GM23338 (cell line): ENCODE measurements around the gene STIM2. TPM values are rescaled to one million over a fixed set of nuclear protein-coding genes. Genes with fewer than 3 reads are reported as not detected.

Source experiments
- ATAC-seq: fragments of 200-7000 bp; cut with Tn5 transposase; 3 replicates; pipeline ENCODE4 v1.9.1; 2020
- DNase-seq: peaks from one replicate; pipeline ENCODE4 v3.0.0-alpha.2; 2015; ENCODE audit warnings: low spot score
- H2AFZ ChIP-seq: fragments of 200-600 bp; sonication (generic); 2 replicates; pipeline ENCODE4 v1.8.0; 2016; ENCODE audit warnings: antibody characterized with exemption, mild to moderate bottlenecking, moderate library complexity
- H3F3A ChIP-seq: fragments of 200-600 bp; sonication (generic); replicated peaks from 2 replicates; pipeline ENCODE4 v1.8.0; 2017; ENCODE audit warnings: antibody characterized with exemption, mixed run types, low read depth
- H3K27ac ChIP-seq: fragments of 200-600 bp; sonication (generic); 2 replicates; pipeline ENCODE4 v1.6.1; 2016; ENCODE audit warnings: low read depth
- H3K27me3 ChIP-seq: fragments of 200-600 bp; sonication (generic); 2 replicates; pipeline ENCODE4 v1.8.0; 2016; ENCODE audit warnings: mild to moderate bottlenecking, mixed run types, moderate library complexity; ENCODE audit not compliant: insufficient read depth
- H3K36me3 ChIP-seq: fragments of 200-600 bp; sonication (generic); 2 replicates; pipeline ENCODE4 v1.8.0; 2016; ENCODE audit warnings: mild to moderate bottlenecking; ENCODE audit not compliant: insufficient read depth
- H3K4me1 ChIP-seq: fragments of 200-600 bp; sonication (generic); 2 replicates; pipeline ENCODE4 v1.8.0; 2016; ENCODE audit warnings: mild to moderate bottlenecking, moderate library complexity; ENCODE audit not compliant: insufficient read depth
- H3K4me2 ChIP-seq: fragments of 200-600 bp; sonication (generic); 2 replicates; pipeline ENCODE4 v1.7.1; 2017; ENCODE audit warnings: mixed run types
- H3K4me3 ChIP-seq: fragments of 200-600 bp; sonication (generic); 2 replicates; pipeline ENCODE4 v1.6.1; 2016; ENCODE audit warnings: mixed run types
- H3K79me2 ChIP-seq: fragments of 200-600 bp; sonication (generic); replicated peaks from 2 replicates; pipeline ENCODE4 v1.8.0; 2017; ENCODE audit warnings: mild to moderate bottlenecking; ENCODE audit not compliant: insufficient read depth
- H3K9me2 ChIP-seq: fragments of 200-600 bp; sonication (generic); 2 replicates; pipeline ENCODE4 v1.8.0; 2017; ENCODE audit not compliant: insufficient read depth
- H4K20me1 ChIP-seq: fragments of 200-600 bp; sonication (generic); replicated peaks from 2 replicates; pipeline ENCODE4 v1.8.0; 2017; ENCODE audit warnings: mild to moderate bottlenecking; ENCODE audit not compliant: insufficient read depth
- H3K27ac Mint-ChIP-seq: 2 replicates; pipeline ENCODE4 v1.8.0; 2020; ENCODE audit warnings: inconsistent platforms, mild to moderate bottlenecking, moderate library complexity, mixed read lengths
- H3K27me3 Mint-ChIP-seq: 3 replicates; pipeline ENCODE4 v1.8.0; 2022; ENCODE audit warnings: low read depth, mild to moderate bottlenecking, moderate library complexity, mixed read lengths, inconsistent platforms; ENCODE audit not compliant: insufficient read depth, poor library complexity
- H3K36me3 Mint-ChIP-seq: 3 replicates; pipeline ENCODE4 v1.8.0; 2021; ENCODE audit warnings: low read depth, mild to moderate bottlenecking, inconsistent platforms, moderate library complexity, mixed read lengths
- H3K4me1 Mint-ChIP-seq: 3 replicates; pipeline ENCODE4 v1.8.0; 2020; ENCODE audit warnings: mild to moderate bottlenecking, inconsistent platforms, mixed read lengths
- H3K4me3 Mint-ChIP-seq: 3 replicates; pipeline ENCODE4 v1.8.0; 2021; ENCODE audit warnings: moderate library complexity, mild to moderate bottlenecking, inconsistent platforms, mixed read lengths
- H3K9me3 Mint-ChIP-seq: 3 replicates; pipeline ENCODE4 v1.8.0; 2020; ENCODE audit warnings: moderate library complexity, mild to moderate bottlenecking, inconsistent platforms, mixed read lengths
- CREB1 ChIP-seq: fragments of 250-450 bp; sonication (Bioruptor Pico); IDR thresholded peaks from 2 replicates; pipeline ENCODE4 v1.5.0; 2020; ENCODE audit warnings: low read depth, mild to moderate bottlenecking, moderate library complexity
- EZH2 ChIP-seq: fragments of 200-600 bp; sonication (generic); IDR thresholded peaks from one replicate; pipeline ENCODE4 v1.8.0; 2017; ENCODE audit warnings: antibody characterized with exemption, mild to moderate bottlenecking, low read depth; ENCODE audit not compliant: unreplicated experiment
- EZH2phosphoT487 ChIP-seq: fragments of 200-600 bp; sonication (generic); IDR thresholded peaks from one replicate; pipeline ENCODE4 v1.8.1; 2018; ENCODE audit warnings: antibody characterized with exemption; ENCODE audit not compliant: unreplicated experiment
- JUNB ChIP-seq: IDR thresholded peaks from one replicate; pipeline ENCODE4 v1.6.1; 2016; ENCODE audit warnings: antibody characterized with exemption; ENCODE audit not compliant: unreplicated experiment
- NANOG ChIP-seq: IDR thresholded peaks from 2 replicates; pipeline ENCODE4 v1.6.1; 2016; ENCODE audit warnings: antibody characterized with exemption, borderline replicate concordance
- POLR2AphosphoS5 ChIP-seq: IDR thresholded peaks from 2 replicates; pipeline ENCODE4 v1.6.1; 2016; ENCODE audit warnings: antibody characterized with exemption, low read depth
- STAT1 ChIP-seq: IDR thresholded peaks from one replicate; pipeline ENCODE4 v1.6.1; 2016; ENCODE audit warnings: antibody characterized with exemption; ENCODE audit not compliant: unreplicated experiment
- ZNF114 ChIP-seq: fragments of 250-450 bp; sonication (Bioruptor Pico); IDR thresholded peaks from 2 replicates; pipeline ENCODE4 v1.5.0; 2020; ENCODE audit warnings: mild to moderate bottlenecking, moderate library complexity
- ZNF331 ChIP-seq: fragments of 250-450 bp; sonication (Bioruptor Pico); IDR thresholded peaks from 2 replicates; pipeline ENCODE4 v1.5.0; 2020; ENCODE audit warnings: low read depth, mild to moderate bottlenecking, moderate library complexity
- polyA plus RNA-seq: library from polyadenylated mRNA; unstranded; fragments of >200 nt; fragmentation: Nextera tagmentation; extraction: Ambion mirVana; gene quantifications from 2 replicates; pipeline ENCODE4 v1.2.1, GENCODE V29; 2016
- total RNA-seq: library from RNA; depleted of rRNA; stranded (reverse); fragments of >200 nt; shearing (Covaris generic); gene quantifications from 2 replicates; pipeline ENCODE4 v1.2.3, GENCODE V29; 2014
- TF ChIP-seq, protein P1 (sequence below), 2 experiments: fragments of 200-600 bp in 1 of 2; sonication (generic) in 1 of 2; conservative IDR thresholded peaks; 2 replicates each; pipeline versions ENCODE4 v1.5.1 to v1.6.1; 2016 to 2017; ENCODE audit warnings: antibody characterized with exemption in 2 of 2, low read depth in 2 of 2, mild to moderate bottlenecking in 2 of 2, moderate library complexity in 1 of 2
- TF ChIP-seq, protein P2 (sequence below): IDR thresholded peaks from one replicate; pipeline ENCODE4 v1.6.1; 2018; ENCODE audit warnings: antibody characterized with exemption; ENCODE audit not compliant: unreplicated experiment

STIM2 gene
- total and polyA plus RNA-seq, 2 experiments from 2014 or later, result 13.1 to 17.8 TPM

DNA sequence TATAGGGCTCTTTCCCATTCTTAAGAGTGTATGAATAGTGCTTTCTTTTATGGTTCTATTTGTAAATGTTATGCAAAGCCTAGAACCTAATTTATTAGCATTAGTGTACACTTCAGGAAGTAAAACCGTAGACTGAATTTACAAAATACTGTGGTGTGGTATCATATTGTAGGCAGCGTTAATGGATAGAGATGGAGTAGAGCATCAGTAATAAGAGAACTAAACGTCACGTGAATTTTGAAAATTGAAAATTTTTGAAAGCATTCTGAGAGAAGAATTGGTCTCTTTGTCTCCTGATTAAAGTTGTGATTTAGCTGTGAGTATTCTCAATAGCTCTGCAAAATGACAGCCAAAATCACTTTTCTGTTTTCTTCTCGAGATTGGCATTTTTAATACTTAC lies 2.9 kb downstream of the STIM2 start (continued):
- TF ChIP-seq ZNF114 (CRISPR knock-in tag) (no peak), POLR2AphosphoS5 (no peak), EZH2 (no peak), NANOG (no peak)

DNA sequence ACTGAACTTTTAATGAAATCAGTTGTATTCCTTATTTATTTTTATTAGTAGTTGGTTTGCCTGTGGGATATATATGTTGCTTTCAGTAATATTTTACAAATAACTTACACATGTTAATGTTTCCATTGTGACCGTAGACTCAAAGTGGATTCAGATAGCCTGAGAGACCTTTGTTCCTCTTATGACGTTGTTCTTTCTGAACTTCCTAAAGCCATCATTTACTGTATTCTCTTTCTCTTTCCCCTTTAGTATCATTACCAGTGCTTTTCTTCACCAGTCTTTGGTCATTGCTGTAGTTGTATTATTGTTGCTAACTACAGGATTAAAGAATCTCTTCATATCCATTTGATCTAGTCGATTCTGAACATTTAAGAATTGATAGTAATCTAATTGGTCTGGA lies 4.3 kb downstream of the STIM2 start:
- TF ChIP-seq EZH2 (no peak), NANOG (no peak), JUNB (no peak), ZNF114 (CRISPR knock-in tag) (no peak), ZNF331 (CRISPR knock-in tag) (no peak)
- TF ChIP-seq, protein P1, sequence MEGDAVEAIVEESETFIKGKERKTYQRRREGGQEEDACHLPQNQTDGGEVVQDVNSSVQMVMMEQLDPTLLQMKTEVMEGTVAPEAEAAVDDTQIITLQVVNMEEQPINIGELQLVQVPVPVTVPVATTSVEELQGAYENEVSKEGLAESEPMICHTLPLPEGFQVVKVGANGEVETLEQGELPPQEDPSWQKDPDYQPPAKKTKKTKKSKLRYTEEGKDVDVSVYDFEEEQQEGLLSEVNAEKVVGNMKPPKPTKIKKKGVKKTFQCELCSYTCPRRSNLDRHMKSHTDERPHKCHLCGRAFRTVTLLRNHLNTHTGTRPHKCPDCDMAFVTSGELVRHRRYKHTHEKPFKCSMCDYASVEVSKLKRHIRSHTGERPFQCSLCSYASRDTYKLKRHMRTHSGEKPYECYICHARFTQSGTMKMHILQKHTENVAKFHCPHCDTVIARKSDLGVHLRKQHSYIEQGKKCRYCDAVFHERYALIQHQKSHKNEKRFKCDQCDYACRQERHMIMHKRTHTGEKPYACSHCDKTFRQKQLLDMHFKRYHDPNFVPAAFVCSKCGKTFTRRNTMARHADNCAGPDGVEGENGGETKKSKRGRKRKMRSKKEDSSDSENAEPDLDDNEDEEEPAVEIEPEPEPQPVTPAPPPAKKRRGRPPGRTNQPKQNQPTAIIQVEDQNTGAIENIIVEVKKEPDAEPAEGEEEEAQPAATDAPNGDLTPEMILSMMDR (conservative IDR thresholded peaks at IDR 0.05; ENCODE audit: low read depth in 2 of 2), result no peak
- Histone ChIP-seq H3K9me2 (no peaks in the 10 kb centered on the region), H3K79me2 (peaks cover 81% of the 10 kb centered on the region), H3K27ac (no peak overlapping the region), H3K4me3 (no peak overlapping the region), H3F3A (peaks cover 4% of the 10 kb centered on the region; the same call in 1 of the 2 replicates), H3K4me2 (no peak overlapping the region), H2AFZ (no peak overlapping the region), H4K20me1 (peaks cover 17% of the 10 kb centered on the region), H3K36me3 (no peaks in the 10 kb centered on the region), H3K27me3 (peaks cover 20% of the 10 kb centered on the region), H3K4me1 (peaks cover 32% of the 10 kb centered on the region)
- H3K9me3 Mint-ChIP-seq, result no peaks in the 10 kb centered on the region
- H3K36me3 Mint-ChIP-seq, result no peaks in the 10 kb centered on the region; the same call in 2 of the 3 replicates
- peaks cover 53% of the 10 kb centered on the region for H3K4me1 Mint-ChIP-seq
- peaks cover 4% of the 10 kb centered on the region for H3K27me3 Mint-ChIP-seq
- no peak overlapping the region for H3K4me3 Mint-ChIP-seq
- DNase-seq, result no peak
- no peak for ATAC-seq
- no peak overlapping the region for H3K27ac Mint-ChIP-seq

DNA sequence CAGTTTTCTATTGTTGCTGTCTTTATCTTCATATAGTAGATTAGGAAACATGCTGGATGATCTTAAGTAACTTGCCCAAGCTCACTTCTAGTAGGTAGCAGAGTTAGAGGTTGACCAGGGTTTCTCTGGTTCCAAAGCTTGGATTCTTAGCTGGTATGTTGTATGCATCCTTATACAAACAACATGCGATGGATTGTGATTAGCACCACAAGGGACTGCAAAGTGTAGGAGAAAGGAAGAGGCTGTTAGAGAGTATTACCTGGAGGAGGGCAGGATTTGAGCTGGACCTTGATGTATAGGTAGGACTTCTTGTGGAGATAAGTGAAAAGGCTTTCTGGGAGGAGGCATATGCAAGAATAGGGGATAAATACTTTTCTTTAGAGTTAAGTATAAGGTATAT lies 5.6 kb downstream of the STIM2 start:
- Histone ChIP-seq H3K79me2 (peaks cover 91% of the 10 kb centered on the region), H3K4me2 (peak overlapping the region; percentile 9), H2AFZ (no peak overlapping the region), H3F3A (peaks cover 4% of the 10 kb centered on the region; the same call in 1 of the 2 replicates), H3K27ac (no peak overlapping the region), H3K9me2 (no peaks in the 10 kb centered on the region), H4K20me1 (peaks cover 17% of the 10 kb centered on the region), H3K4me1 (peaks cover 30% of the 10 kb centered on the region), H3K36me3 (no peaks in the 10 kb centered on the region), H3K27me3 (peaks cover 20% of the 10 kb centered on the region), H3K4me3 (no peak overlapping the region)
- Mint-ChIP-seq H3K9me3 (no peaks in the 10 kb centered on the region), H3K36me3 (no peaks in the 10 kb centered on the region), H3K4me3 (no peak overlapping the region), H3K27ac (no peak overlapping the region), H3K27me3 (no peaks in the 10 kb centered on the region), H3K4me1 (peaks cover 53% of the 10 kb centered on the region)
- ATAC-seq (peak; percentile 43), DNase-seq (peak; percentile 34)
- TF ChIP-seq, protein P2, sequence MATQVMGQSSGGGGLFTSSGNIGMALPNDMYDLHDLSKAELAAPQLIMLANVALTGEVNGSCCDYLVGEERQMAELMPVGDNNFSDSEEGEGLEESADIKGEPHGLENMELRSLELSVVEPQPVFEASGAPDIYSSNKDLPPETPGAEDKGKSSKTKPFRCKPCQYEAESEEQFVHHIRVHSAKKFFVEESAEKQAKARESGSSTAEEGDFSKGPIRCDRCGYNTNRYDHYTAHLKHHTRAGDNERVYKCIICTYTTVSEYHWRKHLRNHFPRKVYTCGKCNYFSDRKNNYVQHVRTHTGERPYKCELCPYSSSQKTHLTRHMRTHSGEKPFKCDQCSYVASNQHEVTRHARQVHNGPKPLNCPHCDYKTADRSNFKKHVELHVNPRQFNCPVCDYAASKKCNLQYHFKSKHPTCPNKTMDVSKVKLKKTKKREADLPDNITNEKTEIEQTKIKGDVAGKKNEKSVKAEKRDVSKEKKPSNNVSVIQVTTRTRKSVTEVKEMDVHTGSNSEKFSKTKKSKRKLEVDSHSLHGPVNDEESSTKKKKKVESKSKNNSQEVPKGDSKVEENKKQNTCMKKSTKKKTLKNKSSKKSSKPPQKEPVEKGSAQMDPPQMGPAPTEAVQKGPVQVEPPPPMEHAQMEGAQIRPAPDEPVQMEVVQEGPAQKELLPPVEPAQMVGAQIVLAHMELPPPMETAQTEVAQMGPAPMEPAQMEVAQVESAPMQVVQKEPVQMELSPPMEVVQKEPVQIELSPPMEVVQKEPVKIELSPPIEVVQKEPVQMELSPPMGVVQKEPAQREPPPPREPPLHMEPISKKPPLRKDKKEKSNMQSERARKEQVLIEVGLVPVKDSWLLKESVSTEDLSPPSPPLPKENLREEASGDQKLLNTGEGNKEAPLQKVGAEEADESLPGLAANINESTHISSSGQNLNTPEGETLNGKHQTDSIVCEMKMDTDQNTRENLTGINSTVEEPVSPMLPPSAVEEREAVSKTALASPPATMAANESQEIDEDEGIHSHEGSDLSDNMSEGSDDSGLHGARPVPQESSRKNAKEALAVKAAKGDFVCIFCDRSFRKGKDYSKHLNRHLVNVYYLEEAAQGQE, result no peak
- no peak for TF ChIP-seq STAT1
- TF ChIP-seq JUNB, result no peak
- no peak for TF ChIP-seq EZH2phosphoT487
- TF ChIP-seq EZH2, result no peak
- TF ChIP-seq, protein P1 (conservative IDR thresholded peaks at IDR 0.05; ENCODE audit: low read depth in 2 of 2), result no peak
- TF ChIP-seq CREB1 (CRISPR knock-in tag), result no peak
